NCI-H2196 (cell line): ENCODE data around the gene SLC4A2.

Experiments used
- DNase-seq: peaks from one replicate; lab custom pipeline; 2025; ENCODE audit not compliant: unreplicated experiment; lab: John Stamatoyannopoulos, UW

Gene SLC4A2

DNA sequence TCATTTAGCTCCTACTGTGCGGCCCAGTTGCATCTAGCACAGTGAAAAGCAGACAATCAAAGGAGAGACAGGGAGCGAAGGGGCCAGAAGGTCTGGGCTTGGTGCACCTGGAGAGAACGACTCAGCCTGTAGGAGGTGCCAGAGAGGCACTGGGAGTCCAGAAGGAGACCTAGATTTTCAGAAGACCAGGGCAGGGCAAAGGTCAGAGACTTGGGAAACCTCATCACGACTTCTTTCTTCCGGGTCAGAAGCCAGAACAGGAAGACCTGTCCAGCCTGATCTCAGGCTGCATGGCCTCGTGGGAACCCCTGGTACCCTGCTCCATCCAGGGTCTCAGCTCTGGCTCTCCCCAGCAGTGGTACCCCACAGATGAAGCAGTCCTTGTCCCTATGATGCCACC is 32.0 kb downstream of the SLC4A2 start:
- no peak for DNase-seq

DNA sequence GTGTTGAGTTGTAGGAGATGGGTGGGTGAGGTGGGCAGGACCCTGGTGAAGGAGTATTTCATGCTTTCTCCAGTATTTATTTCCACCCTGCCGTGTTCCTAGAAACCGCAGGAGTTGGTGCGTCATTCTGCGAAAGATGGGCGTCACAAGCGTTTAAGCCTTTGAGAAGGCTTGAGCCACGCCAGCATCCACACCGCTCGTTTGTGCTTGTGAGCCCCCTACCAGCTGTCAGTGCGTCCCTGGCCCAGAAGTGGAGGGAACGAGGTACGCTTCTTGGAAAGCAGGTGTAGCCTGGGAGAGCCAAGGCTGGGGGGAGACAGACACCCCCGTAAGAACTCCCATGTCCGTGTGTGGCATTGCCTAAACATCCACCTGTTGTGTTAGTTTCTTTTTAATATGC is 32.6 kb downstream of the SLC4A2 start:
- DNase-seq, result no peak

DNA sequence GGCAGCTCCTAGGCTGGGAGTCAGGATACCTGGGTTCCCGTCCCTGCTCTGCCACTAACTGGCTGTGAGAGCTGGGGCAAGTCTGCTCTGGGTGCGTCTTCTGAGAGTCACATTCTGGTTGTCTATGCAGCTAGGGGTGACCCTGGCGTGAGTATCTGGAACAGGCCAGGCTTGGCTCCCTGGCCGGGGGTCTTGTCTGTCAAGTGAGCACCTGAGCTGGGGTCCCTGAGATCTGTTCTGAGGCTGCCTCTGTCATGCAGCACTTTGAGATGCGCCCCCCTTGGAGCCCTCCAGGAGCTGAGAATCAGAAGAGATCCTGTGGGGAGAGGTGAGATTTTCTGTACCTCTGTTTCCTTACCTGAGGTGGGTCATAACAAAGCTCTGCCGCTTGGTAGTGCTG is 34.4 kb downstream of the SLC4A2 start:
- no peak for DNase-seq

DNA sequence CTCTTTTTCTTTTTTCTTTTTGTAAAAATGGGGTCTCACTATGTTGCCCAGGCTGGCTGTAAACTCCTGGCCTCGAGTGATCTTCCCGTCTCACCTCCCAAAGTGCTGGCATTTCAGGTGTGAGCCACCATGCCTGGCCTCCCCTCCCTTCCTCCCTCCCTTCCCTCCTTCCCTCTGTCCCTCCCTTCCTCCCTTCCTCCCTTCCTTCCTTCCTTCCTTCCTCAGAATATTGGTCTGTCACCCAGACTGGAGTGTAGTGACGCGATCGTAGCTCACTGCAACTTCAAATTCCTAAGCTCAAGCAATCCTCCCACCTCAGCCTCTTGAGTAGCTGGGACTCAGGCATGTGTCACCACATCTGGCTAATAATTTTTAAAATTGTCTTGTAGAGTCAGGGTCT is 35.3 kb downstream of the SLC4A2 start:
- no peak for DNase-seq

DNA sequence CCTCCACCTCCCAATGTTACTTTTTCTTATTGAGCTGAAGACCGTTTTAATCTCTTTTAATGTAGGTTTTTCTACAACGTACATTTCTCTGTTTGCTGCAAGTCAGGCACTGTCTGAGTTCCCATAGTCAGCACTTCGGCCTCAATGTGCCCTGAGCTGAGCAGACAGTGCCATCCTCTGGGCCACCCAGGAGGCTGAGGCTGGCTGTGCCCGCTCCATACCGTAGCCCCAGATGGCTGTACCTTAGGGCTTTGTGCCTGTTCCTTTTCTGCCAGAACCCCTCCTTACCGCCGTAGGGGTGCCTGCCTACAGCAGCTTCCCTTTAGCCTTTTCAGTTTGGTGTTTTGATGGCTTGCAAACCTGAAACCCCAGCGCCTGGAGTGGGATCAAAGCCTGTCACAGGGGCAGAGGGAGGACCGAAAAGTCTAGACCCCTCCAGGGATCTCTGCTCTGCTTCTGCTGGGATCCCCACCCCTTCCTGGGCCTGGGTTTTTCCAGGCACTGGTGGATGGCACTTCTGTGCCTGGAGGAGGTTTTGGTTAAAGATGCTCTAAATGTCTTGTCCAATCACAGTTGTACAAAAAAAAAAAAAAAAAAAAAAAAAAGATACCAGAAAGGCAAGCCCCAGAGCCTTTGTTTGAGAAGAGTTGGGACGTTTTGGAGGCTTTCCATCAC is 35.9 kb downstream of the SLC4A2 start:
- DNase-seq, result no peak

DNA sequence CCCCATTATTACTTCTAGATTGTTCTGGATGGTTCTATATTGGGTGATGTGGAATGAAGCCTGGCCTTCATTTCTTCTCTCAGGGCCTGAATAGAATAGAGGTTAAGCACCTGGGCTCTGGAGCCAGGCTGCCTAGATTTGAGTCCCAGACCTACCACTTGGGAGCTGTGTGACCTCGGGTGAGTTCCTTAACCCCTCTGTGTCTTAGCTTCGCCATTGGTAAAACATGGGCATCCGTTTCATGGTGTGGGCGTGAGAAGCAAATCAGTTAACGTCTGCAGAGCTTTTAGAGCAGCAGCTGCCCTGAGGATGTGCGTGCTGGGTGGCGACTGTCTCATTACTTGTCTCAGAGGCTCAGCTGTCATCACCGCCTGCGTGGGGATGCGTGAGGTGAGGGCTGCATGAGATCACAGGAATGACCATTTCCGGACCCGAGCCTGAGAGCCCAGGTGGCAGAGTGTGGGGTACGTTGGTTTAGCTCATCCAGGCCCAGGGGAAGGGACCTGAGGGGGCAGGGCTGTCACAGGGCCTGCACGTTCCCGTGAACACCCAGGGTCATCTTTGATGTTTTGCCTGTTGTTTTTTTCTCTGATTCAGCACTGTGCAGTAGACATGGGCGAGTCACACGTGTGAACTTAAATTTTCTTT is 36.6 kb downstream of the SLC4A2 start:
- DNase-seq, result no peak

DNA sequence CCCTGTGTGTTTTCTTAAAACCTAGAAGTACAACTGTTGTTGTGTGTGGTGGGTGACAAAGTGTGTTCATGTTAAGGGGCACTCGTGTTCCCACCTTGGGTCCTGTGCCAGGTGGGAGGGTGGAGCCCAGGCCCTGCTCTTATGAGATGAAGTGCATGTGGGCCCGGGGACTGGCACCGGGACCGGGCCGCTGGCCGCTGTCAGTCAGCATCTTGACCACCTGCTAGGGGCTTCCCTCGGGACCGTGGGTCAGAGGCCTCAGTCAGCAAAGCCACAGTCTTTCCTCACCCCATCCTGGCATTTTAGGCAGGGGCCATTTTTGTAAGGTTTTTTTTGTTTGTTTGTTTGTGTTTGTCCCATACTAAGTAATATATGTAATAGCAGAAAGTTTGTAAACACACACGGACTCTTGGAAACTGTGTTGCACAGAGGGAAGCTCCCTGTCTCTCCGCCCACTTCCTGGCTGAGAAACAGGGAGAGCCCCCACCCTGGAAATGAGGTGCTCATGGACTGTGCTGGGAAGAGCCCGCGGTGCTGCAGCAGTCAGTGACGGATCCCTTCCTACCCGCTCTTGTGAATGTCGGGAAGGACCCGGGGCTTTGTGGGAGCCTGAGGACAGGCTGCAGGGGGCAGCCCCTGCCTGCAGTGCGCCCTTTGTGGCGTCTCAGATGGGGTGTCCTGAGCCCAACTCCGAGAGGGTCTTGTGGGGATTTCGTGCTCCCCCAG is 40.3 kb downstream of the SLC4A2 start:
- no peak for DNase-seq

DNA sequence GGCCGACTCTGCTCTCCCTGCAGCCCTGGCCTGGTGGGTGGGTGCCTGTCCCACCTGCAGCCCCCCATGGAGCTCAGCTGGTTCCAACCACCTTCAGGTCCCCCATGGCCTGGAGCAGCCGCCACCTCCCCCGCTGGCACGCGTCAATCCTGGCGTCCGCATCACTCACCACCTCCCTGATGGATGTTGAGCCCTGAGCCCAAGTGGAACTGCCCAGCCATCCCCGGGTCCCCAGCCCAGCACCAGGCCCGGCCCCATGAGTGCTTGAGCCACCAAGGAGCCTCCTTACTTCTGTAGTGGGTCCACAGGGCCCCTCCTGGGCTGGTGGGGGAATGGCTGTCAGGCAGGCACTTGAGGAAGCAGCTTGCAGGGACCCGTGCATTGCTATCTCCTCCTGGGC is 41.5 kb downstream of the SLC4A2 start:
- DNase-seq, result no peak

DNA sequence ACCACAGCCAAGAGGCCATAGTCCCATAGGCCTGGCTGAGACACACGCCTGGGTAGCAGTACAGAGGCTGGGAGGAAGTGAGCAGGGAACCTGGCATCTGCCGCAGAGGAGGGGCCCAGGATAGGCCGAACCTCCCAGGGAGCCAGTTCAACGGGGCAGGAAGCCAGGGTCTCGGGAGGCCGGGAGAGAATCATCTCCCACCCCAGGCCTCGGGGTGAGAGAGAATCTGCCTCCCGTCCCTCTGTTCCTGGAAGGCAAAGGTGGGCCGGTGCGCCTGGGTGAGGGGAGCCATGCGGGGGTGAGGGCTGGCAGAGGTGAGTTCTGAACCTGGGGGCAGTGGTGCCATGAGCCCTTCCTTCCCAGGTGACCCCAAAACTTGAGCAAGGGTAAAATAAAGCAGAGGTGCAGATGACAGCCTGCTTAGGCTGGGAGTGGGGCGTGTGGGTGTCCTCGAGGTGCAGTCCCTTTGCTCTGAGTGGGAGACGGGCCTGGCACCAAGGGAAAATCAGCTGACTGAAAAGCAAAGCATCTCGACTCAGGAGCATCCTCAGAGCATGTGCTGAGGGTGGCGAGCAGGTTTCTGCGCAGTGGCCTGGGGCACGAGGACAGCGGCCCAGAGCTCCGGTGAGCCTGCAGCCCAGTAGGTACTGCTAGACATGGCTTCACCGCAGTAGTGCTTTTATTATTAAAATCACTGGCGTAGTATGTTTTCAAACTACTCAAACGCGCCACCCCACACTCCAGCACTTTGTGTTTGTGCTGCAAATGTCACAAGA is 42.4 kb downstream of the SLC4A2 start:
- no peak for DNase-seq

DNA sequence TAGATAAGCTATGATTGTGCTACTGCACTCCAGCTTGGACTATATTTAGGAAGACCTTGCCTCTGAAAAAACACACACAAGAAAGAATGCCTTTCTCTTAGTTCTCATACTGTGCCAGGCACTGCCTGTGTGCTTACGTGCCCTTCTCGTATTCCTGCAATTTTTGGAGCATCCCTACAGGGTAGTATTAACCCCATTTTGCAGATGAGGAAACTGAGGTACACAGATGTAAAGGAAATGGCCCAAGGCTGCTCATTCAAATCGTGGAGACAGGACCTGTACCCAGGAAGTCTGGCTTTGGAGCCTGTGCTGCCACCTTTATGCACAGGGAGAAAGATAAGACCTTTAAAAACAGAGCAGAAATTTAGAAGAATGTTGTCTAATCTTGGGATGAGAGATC is 43.6 kb downstream of the SLC4A2 start:
- no peak for DNase-seq

DNA sequence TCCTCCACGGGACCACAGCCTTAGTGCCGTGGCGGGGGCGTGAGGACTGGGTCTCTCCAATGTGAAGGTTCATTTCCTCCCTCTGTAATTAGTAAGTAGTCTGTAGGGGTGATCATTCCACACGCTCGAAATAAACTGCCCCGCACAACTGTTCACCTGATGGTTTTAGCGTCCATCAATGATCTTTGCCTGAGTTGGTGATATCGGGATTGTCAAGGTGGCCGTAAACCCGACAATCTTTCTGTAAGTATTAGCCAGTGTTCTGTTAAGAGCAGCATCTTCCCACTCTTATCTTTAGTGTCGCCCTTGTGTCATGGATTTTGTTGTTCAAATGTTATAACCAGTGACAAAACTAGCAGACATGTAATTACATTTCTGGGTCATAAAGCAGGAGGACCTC is 44.6 kb downstream of the SLC4A2 start:
- DNase-seq, result no peak

DNA sequence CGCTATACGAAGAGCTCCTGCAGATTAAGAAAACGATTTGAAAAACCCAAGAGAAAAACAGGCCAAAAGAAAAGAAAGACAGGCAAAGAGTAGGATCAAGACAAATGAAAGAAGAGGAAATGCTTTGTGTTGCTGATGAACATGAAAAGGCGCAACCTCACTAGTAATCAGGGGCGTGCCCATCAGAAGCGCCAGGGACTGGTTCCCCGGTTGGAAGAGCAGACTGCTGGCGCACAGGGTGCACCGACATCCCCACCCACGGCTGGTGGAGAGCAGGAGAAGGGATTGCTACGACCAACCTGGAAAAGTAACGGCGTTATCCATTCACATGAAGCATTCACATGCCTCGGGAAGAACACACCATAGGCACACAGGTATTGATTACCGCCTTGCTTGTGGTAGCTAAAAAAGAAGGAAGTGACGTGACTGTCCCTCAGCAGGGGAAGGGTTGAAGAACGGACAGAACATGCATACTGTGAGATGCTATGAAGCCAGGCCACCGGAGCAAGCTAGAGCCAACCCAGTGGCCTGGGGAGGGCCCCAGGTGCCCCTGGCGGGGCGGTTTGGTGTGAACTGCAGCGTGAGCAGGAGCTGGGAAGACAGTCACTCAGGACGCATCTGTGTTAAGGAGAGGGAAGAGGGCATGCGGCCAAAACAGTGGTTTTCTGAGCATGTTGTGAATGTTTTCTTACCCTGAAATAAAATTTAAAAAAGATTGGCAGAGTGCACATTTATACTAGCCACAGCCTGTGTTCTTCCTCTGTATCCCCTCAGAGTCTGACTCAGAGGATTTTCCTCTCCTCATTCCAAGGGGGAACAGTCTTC is 45.2 kb downstream of the SLC4A2 start:
- no peak for DNase-seq

DNA sequence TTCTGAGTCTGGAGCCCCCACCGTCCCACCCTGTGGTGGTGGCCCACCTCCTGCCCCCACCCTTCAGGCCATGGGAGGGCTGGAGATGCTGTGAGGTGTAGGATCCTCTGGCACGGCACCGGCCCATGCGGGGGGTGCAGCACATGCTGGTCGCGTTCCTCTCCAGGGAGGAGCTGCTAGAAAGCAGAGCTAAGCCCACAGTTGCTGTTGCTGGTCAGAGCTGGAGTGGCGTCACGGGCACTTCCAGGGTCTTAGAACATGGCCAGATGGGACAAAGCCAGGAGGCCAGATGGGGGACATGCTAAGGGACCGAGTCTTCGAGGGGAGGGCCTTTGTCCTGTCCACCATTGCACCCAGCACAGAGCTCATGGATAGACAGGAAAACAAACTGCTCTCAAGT is 48.5 kb downstream of the SLC4A2 start:
- no peak for DNase-seq

DNA sequence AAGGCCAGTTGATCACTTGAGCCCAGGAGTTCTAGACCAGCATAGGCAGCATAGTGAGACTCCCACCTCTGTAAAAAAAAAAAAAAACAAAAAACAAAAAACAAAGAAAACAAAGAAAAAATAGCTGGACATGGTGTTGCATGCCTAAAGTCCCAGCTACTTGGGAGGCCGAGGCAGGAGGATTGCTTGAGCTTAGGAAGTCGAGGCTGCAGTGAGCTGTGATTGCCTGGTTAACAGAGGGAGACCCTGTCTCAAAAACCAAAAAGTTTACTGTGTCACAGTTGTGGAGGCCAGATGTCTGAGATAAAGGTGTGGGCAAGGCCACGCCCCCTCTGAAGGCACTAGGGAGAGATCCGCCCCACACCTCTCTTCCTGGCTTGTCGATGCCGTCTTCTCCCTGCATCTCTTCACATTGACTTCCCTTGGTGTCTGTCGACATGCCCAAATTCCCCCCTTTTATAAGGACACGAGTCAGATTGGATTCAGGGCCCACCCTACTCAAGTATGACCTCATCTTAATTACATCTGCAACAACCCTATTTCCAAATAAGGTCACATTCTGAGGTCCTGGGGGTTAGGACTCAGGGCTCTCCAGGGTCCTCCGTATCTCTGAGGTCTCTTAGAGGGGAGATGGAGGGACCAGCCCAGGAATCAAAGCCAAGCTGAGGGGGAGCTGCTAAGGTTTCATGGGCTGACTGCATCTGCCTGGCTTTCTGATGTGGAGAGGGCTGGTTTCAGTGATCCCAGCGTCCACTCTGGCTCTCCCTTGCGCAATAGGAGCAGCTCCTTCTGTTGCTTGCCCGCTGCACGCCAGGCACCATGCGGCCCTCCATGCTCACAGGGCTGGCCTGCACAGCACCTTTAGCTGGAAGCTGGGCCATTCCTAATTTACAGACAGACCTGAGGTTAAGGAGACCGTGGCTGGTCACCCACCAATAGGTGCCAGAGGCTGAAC is 50.0 kb downstream of the SLC4A2 start:
- DNase-seq, result no peak

DNA sequence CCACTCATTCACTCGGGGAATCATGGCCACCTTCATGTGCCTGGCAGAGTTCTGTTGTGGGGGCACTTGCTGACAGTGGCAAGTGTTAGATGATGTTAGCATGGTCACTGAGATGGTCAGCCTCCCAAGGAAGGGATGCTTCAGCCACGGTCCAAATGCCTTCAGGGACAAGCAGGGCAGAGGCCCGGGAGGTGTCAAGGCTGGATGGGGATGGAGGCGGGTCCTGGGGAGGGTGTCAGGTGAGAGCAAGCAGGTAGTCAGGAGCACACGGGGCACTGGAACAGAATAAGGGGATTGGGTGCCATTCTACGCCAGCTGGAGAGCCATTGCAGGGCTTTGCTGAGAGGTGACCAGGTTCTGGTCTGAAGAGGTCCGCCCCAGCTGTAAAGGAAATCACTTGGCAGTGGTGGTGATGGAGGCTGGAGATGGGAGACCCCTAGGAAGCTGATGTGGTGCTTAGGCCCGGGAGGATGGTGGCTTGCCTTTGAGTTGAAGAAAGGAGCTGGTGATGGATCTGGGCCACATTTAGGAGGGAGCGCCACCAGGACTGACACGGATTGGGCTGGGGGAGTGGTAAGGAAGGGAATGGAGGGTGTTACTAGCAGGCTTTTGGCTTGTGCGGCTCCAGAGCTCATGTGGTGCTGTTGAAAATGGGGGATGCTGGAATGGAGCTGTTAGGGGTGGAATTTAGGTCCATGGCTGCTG is 51.0 kb downstream of the SLC4A2 start:
- DNase-seq, result no peak

DNA sequence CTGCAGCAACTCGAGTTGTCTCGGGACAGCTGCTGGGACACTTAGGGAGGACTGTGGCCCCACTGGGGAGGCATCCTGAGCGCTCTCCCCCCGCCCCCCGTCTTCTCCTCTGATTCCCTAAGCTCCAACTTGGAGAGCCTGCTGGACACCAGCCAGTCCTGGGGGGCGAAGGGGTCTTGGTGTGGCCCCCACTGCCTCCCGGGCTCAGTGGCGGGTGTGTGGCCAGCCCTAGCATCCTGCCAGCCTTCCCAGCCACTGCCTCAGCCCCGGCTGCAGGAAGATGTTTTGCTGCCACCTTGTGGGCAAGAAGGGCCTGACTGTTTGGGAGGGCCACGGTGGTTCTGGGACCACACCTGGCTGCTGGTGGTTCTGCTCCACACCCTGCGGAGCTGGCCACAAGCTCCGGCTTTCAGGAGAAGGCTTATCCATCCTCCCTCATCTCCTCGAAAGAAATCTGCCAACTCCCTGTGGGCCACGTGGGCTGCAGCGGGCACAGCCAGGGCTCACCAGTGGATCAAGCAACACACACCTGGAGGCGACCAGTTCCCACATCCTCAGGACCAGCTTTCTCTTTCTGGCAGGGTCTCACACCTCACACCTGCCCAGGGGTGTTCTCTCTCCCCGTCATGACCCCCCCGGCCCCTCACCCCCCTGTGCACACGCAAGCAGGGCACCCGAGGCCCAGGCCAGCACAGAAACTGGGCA is 51.7 kb downstream of the SLC4A2 start:
- DNase-seq, result peak; percentile 49

DNA sequence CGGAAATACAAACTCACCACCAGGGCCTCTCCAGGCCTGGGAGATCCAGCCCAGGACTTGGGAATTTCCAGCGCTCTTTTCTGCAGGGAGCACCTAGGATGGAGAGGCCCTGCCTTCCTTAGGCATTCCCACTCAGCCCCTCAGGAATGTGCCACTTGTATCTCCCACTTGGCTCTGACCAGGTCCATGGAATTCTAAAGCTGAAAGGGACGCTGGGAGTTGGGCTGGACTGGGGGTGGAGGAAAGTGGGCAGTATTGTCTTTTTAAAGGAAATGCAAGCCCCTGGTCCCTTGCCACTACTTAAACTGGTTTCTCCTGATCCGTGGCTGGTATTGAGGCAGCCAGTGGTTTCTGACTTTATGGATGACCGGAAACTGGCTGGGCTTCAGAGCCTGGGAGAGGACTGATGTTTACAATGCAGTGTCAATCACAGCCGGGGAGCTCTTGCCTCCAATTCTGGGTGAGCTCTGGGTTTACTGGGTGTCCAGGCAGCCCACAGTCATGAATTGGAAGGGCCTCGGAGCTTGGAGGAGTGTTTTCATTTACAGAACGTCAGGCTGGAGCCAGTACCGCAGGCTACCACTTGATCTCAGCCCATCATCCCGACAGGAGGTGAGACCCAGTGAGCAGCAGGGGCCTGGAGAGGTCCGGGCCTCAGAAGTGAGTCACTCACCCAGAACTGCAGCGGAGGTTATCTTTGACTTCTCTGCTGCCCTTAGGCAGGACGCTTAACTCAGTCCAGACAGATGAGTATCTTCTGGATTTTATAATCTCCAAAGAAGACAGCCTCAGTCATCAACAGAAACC is 54.2 kb downstream of the SLC4A2 start:
- no peak for DNase-seq
